ENCODE results near the gene DHRSX. TPM values are rescaled to one million over a fixed set of nuclear protein-coding genes. Genes with fewer than 3 reads are reported as not detected.

The DHRSX gene
- total RNA-seq, 1 experiment from 2014 or later = 23.9 TPM

GRCh38 chrX:2492531-2493218 is 8.1 kb downstream of the DHRSX start:
- Mint-ChIP-seq H3K4me1 (ENCODE audit: insufficient read depth, unreplicated experiment) (no peaks in the 10 kb centered on the region), H3K4me3 (ENCODE audit: unreplicated experiment) (no peak overlapping the region), H3K9me3 (ENCODE audit: unreplicated experiment) (no peaks in the 10 kb centered on the region), H3K36me3 (ENCODE audit: insufficient read depth, unreplicated experiment) (peaks cover 40% of the 10 kb centered on the region), H3K27me3 (ENCODE audit: insufficient read depth, unreplicated experiment) (no peaks in the 10 kb centered on the region), H3K27ac (ENCODE audit: low read depth, unreplicated experiment) (no peak overlapping the region)
- TF ChIP-seq CTCF (IDR thresholded peaks at IDR 0.05; ENCODE audit: unreplicated experiment) = no peak
- CTCF ChIA-PET = no interaction called here
- no peak for DNase-seq (ENCODE audit: unreplicated experiment)
- no TSS peak for BruUV-seq (replicated peaks)
- POLR2A ChIA-PET = no interaction called here
- intact Hi-C loops (cut with micrococcal nuclease) = no loop called here

GRCh38 chrX:2490634-2491033 is 10.1 kb downstream of the DHRSX start:
- H3K4me3 Mint-ChIP-seq (ENCODE audit: unreplicated experiment) = no peak overlapping the region
- no peak overlapping the region for H3K27ac Mint-ChIP-seq (ENCODE audit: low read depth, unreplicated experiment)
- CTCF ChIA-PET = no interaction called here
- intact Hi-C loops (cut with micrococcal nuclease) = no loop called here
- peaks cover 46% of the 10 kb centered on the region for H3K36me3 Mint-ChIP-seq (ENCODE audit: insufficient read depth, unreplicated experiment)
- no peaks in the 10 kb centered on the region for H3K4me1 Mint-ChIP-seq (ENCODE audit: insufficient read depth, unreplicated experiment)
- H3K27me3 Mint-ChIP-seq (ENCODE audit: insufficient read depth, unreplicated experiment) = no peaks in the 10 kb centered on the region
- POLR2A ChIA-PET = no interaction called here
- BruUV-seq (replicated peaks) = no TSS peak
- DNase-seq (ENCODE audit: unreplicated experiment) = no peak
- H3K9me3 Mint-ChIP-seq (ENCODE audit: unreplicated experiment) = no peaks in the 10 kb centered on the region
- no peak for TF ChIP-seq CTCF (IDR thresholded peaks at IDR 0.05; ENCODE audit: unreplicated experiment)

GRCh38 chrX:2489446-2490445 is 11.0 kb downstream of the DHRSX start:
- TF ChIP-seq CTCF (IDR thresholded peaks at IDR 0.05; ENCODE audit: unreplicated experiment) = no peak
- H3K4me1 Mint-ChIP-seq (ENCODE audit: insufficient read depth, unreplicated experiment) = no peaks in the 10 kb centered on the region
- no peak for DNase-seq (ENCODE audit: unreplicated experiment)
- intact Hi-C loops (cut with micrococcal nuclease) = no loop called here
- ChIA-PET CTCF (no interaction called here), POLR2A (no interaction called here)
- H3K27me3 Mint-ChIP-seq (ENCODE audit: insufficient read depth, unreplicated experiment) = no peaks in the 10 kb centered on the region
- no TSS peak for BruUV-seq (replicated peaks)
- H3K9me3 Mint-ChIP-seq (ENCODE audit: unreplicated experiment) = no peaks in the 10 kb centered on the region
- no peak overlapping the region for H3K4me3 Mint-ChIP-seq (ENCODE audit: unreplicated experiment)
- H3K27ac Mint-ChIP-seq (ENCODE audit: low read depth, unreplicated experiment) = no peak overlapping the region
- H3K36me3 Mint-ChIP-seq (ENCODE audit: insufficient read depth, unreplicated experiment) = peaks cover 43% of the 10 kb centered on the region

- Mint-ChIP-seq H3K36me3 (ENCODE audit: insufficient read depth, unreplicated experiment) (peaks cover 43% of the 10 kb centered on the region), H3K4me3 (ENCODE audit: unreplicated experiment) (no peak overlapping the region), H3K9me3 (ENCODE audit: unreplicated experiment) (no peaks in the 10 kb centered on the region), H3K4me1 (ENCODE audit: insufficient read depth, unreplicated experiment) (no peaks in the 10 kb centered on the region), H3K27me3 (ENCODE audit: insufficient read depth, unreplicated experiment) (no peaks in the 10 kb centered on the region), H3K27ac (ENCODE audit: low read depth, unreplicated experiment) (no peak overlapping the region)
- no peak for DNase-seq (ENCODE audit: unreplicated experiment)
- BruUV-seq (replicated peaks) = no TSS peak
- TF ChIP-seq CTCF (IDR thresholded peaks at IDR 0.05; ENCODE audit: unreplicated experiment) = no peak
- intact Hi-C loops (cut with micrococcal nuclease) = no loop called here
- ChIA-PET CTCF (no interaction called here), POLR2A (no interaction called here)
Measured at GRCh38 chrX:2488621-2489285, 12.0 kb downstream of the DHRSX start.

Measured in MCF 10A (cell line).